Cerebellar cortex (tissue), 1 donor: ENCODE results near the gene SLC9B2.
"Not testable (repeated sequence)": the region's sequence is repeated elsewhere in the genome, so short reads cannot be mapped to it uniquely, and the experiment has no call there.

Experiments used
- DNase-seq: peaks from one replicate; pipeline ENCODE4 v3.0.0-alpha.2; 2015; ENCODE audit warnings: low spot score

Gene SLC9B2

DNA sequence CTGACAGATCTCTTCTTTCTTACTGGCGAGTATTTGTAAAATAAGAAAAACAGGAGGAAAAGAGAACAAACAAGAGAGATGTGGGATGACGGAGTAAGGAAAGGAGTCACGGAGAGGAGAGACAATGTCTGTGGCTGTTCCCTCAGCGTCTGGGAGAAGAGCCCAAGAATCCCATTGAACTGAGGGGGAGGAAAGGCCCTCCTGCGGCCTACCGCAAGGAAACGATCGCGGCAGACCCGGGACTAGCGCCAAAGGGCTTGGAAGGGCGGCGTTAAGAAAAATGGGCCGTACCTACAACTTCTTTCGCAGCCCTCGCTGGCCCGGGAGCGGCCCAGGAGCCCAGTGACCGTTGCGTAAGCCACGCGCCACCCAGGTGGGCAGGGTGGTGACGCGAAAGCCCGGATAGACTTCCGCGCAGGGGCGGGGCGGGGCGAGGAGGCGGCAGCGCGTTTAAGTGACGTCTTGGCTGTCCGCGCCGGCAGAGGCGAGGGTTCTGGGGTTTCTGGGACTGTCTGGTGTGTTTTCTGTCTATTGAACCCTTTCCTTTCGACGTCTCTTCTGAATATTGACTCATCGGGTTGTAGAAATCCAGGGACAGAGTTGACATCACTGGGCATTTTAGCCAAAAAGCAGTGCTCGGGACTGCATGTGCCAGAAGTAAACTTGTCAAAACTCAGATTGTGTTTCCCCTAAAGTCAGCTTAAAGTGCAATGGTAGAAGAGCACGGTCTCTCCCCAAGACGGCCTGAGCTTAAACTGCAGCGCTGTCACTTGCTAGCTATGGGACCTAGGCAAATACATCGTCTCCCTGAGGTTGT is 57.0 kb downstream of the SLC9B2 start, which contains the start of gene SLC9B1:
Gene SLC9B1 (minus strand): TSS at position 398 of the 817 bp plus-strand sequence. CDS start 27,994 bp downstream, outside the sequence.
- peak; percentile 87 for DNase-seq

DNA sequence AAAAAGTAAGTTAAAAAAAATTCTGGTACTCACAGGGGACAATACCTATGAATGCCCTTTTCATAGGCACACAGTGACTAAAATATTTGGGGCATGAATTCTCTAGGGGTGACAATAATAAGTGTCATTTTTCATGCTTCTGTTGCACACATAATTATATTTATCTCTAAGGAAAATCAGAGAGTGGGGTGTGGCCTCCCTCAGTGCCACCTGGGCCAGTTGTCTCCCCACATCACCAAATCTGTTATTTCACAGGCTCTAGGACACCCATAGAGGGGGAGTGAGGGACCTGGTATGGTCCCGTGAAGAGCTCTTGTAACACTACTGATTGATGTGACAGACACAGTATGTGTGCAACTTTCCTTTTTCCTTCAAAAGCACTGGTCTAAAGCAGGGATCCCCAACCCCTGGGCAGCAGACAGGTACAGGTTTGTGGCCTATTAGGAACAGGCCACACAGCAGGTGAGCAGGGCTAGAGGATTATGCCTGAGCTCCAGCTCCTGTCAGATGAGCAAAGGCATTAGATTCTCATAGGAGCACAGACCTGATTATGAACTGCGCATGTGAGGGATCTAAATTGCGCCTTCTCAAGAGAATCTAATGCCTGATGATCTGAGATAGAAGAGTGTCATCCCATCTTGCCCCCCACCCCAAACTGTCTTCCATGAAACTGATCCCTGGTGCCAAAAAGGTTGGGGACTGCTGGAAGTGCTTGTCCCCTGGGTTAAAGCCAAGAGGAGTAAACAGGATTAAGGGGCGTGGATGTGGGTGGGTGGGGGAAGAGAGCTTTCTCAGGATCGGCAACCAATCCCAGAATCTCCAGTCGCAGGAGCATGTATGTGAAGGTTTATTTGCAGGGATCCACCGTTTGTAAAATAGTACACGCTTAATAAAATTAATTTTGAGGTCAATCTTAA is 57.9 kb downstream of the SLC9B2 start:
- no peak for DNase-seq

GRCh38 chr4:103012551-103012950 is 64.0 kb downstream of the SLC9B2 start:
- DNase-seq: no peak

- DNase-seq: no peak
These were observed 64.5 kb downstream of the SLC9B2 start for GRCh38 chr4:103012060-103012459.

GRCh38 chr4:103011378-103012025 is 65.1 kb downstream of the SLC9B2 start:
- no peak for DNase-seq

DNA sequence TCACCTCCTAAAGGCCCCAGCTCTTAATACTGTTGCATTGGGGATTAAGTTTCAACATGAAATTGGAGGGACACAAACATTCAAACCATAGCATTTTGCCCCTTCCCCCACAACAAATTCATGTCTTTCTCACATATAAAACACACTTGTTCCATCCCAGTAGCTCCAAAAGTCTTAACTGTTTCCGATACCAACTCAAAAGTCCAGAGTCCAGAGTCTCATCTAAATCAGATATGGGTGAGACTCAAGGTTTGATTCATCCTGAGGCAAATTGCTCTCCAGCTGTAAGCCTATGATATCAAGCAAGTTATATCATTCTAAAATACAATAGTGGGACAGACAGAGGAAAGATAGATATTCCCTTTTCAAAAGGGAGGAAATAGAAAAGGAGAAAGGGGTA is 65.8 kb downstream of the SLC9B2 start:
- no peak for DNase-seq

DNA sequence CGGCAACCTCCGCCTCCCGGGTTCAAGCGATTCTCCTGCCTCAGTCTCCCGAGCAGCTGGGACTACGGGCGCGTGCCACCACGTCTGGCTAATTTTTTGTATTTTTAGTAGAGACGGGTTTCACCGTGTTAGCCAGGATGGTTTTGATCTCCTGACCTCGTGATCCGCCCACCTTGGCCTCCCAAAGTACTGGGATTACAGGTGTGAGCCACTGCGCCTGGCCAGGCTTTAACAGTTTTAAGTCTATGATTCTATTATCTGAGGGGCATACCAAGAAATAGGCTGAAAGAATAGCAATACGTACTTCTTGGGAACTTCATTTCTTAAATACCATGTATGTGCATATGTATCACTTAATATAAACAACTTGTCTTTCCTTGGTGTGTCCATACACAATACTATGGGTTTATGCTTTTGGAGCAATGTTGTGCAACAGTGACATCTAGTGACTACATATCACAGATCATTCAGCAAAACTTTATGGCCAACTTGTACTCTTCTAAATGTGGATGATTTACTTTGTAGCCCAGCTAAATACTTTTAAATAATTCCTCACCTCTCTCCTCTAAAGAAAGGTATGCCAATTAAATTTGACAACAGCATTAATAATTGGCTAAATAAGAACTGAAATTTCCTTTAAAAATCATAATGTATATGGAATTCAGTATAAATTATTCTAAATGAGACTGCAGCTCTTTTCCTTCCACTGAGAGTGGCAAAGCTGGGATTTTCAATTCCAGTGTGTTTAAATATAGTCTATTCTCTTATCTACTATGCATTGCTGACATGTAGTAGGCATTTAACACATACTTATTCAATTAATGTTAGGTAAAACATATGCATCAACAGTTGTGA is 67.5 kb downstream of the SLC9B2 start:
- DNase-seq: peak; percentile 82

DNA sequence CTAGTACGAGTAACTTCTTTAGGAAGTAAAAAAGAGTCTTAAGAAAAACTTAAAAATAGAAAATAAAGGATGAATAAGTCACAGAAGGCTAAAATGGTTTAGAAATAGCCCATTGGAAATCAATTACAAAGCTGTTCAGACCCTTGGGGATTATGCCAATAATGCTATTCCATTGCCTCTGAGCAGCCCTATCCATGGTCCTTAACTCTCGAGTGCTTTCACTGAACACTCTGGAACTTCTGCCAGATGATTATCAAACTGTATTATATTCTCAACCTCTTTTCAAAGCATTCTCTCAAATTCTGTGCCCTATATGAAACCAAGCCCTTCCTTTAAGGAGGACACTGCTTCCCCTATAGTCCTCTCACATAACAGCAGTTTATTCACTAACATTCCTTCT is 74.0 kb downstream of the SLC9B2 start:
- DNase-seq: no peak

GRCh38 chr4:102994803-102995202 is 81.8 kb downstream of the SLC9B2 start:
- no peak for DNase-seq

DNA sequence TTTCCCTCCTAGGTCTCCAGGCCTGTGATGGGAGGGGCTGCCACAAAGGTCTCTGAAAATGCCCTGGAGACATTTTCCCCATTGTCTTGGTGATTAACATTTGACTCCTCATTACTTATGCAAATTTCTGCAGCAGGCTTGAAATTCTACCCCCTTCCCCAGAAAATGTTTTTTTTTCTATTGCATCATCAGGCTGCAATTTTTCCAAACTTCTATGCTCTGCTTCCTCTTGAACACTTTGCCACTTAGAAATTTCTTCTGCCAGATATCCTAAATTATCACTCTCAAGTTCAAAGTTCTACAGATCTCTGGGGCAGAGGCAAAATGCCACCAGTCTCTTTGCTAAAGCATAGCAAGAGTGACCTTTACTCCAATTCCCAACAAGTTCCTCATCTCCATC is 82.6 kb downstream of the SLC9B2 start:
- not testable (repeated sequence) for DNase-seq

DNA sequence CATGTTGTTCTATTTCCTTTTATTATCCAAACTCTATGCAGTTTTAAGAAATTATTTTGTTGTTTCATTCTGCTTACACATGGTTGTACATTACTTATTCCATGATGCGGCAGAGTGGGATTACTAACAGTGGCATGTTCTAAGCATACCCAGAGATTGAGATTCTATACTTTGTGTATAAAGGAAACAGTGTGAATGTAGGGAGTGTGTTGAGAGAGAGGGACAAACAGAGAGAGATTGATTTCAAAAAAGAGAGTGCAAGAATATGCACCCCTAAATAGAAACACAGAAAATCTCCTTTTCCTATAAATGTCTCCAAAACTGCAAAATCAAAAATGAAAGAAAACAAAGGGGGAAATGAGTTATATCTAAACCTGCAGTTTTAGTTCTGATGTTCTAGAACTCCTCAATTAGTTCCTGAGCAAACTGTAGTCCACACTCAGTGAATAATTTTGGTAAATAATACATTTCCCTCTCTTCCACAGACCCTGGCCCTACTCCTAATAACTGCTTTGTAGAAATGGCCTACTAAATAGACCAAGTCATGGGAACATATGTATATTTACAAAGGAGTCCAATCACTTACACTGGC is 88.0 kb downstream of the SLC9B2 start:
- no peak for DNase-seq

- DNase-seq: no peak
These were observed 95.6 kb downstream of the SLC9B2 start for GRCh38 chr4:102981005-102981404.
